HG02973 (cell line): ENCODE results near the gene TNFAIP8L3.
"Not testable (repeated sequence)": the region's sequence is repeated elsewhere in the genome, so short reads cannot be mapped to it uniquely, and the experiment has no call there.

ENCODE experiments used
- ATAC-seq: cut with Tn5 transposase; IDR thresholded peaks from one replicate; pipeline ENCODE4 v1.9.1; 2021; ENCODE audit warnings: moderate library complexity; ENCODE audit not compliant: unreplicated experiment

The TNFAIP8L3 gene

GRCh38 chr15:51062736-51063135 is 32.0 kb downstream of the TNFAIP8L3 start:
- no peak for ATAC-seq

GRCh38 chr15:51060030-51060673 is 34.6 kb downstream of the TNFAIP8L3 start:
- no peak for ATAC-seq

- ATAC-seq: no peak
These were observed 40.2 kb downstream of the TNFAIP8L3 start for GRCh38 chr15:51054535-51054934.

- no peak for ATAC-seq
These were observed 41.1 kb downstream of the TNFAIP8L3 start for GRCh38 chr15:51053571-51053970.

GRCh38 chr15:51051776-51052175 is 42.9 kb downstream of the TNFAIP8L3 start:
- ATAC-seq: no peak

GRCh38 chr15:51049081-51049480 is 45.6 kb downstream of the TNFAIP8L3 start:
- ATAC-seq: no peak

GRCh38 chr15:51048308-51048707 is 46.4 kb downstream of the TNFAIP8L3 start:
- no peak for ATAC-seq

GRCh38 chr15:51046799-51047449 is 47.8 kb downstream of the TNFAIP8L3 start:
- ATAC-seq: no peak

GRCh38 chr15:51046016-51046415 is 48.7 kb downstream of the TNFAIP8L3 start:
- no peak for ATAC-seq

- no peak for ATAC-seq
These were observed 50.5 kb downstream of the TNFAIP8L3 start for GRCh38 chr15:51044037-51044727.

- ATAC-seq: no peak
These were observed 55.8 kb downstream of the TNFAIP8L3 start for GRCh38 chr15:51038974-51039319.

- no peak for ATAC-seq
These were observed 56.3 kb downstream of the TNFAIP8L3 start for GRCh38 chr15:51038162-51038973.

GRCh38 chr15:51037474-51037873 is 57.2 kb downstream of the TNFAIP8L3 start:
- not testable (repeated sequence) for ATAC-seq

- ATAC-seq: no peak
These were observed 63.9 kb downstream of the TNFAIP8L3 start for GRCh38 chr15:51030649-51031316.

- no peak for ATAC-seq
These were observed 69.3 kb downstream of the TNFAIP8L3 start for GRCh38 chr15:51025454-51025846.

- ATAC-seq: no peak
These were observed 69.8 kb downstream of the TNFAIP8L3 start for GRCh38 chr15:51024735-51025453.

- no peak for ATAC-seq
These were observed 71.2 kb downstream of the TNFAIP8L3 start for GRCh38 chr15:51023499-51023898.

GRCh38 chr15:51022206-51022605 is 72.5 kb downstream of the TNFAIP8L3 start:
- no peak for ATAC-seq

GRCh38 chr15:51016615-51017014 is 78.1 kb downstream of the TNFAIP8L3 start:
- no peak for ATAC-seq

GRCh38 chr15:51011212-51011611 is 83.5 kb downstream of the TNFAIP8L3 start:
- ATAC-seq: no peak
